Adipocyte (in vitro differentiated cells): Measurements from ENCODE around the gene DNMT3A.

Experiments
- DNase-seq: peaks from one replicate; pipeline ENCODE4 v3.0.0-alpha.2; 2015; ENCODE audit warnings: low read depth
- H3K27me3 ChIP-seq: replicated peaks from 2 replicates; pipeline ENCODE4 v1.7.0; 2013; ENCODE audit warnings: mild to moderate bottlenecking, low read length, moderate library complexity; ENCODE audit not compliant: control insufficient read depth, insufficient read depth
- H3K36me3 ChIP-seq: 2 replicates; pipeline ENCODE4 v1.7.0; 2013; ENCODE audit warnings: low read length, mild to moderate bottlenecking, moderate library complexity; ENCODE audit not compliant: control insufficient read depth, insufficient read depth, severe bottlenecking
- H3K4me1 ChIP-seq: 2 replicates; pipeline ENCODE4 v1.7.0; 2013; ENCODE audit warnings: mild to moderate bottlenecking, low read length, moderate library complexity; ENCODE audit not compliant: control insufficient read depth, insufficient read depth
- H3K4me3 ChIP-seq: 2 replicates; pipeline ENCODE4 v1.7.0; 2013; ENCODE audit warnings: mild to moderate bottlenecking, low read length, moderate library complexity
- H3K9ac ChIP-seq: 2 replicates; pipeline ENCODE4 v1.7.0; 2013; ENCODE audit warnings: mild to moderate bottlenecking, low read length, moderate library complexity
- H3K9me3 ChIP-seq: 2 replicates; pipeline ENCODE4 v1.7.0; 2013; ENCODE audit warnings: mild to moderate bottlenecking, low read length, moderate library complexity; ENCODE audit not compliant: control insufficient read depth

The DNMT3A gene

GRCh38 chr2:25286723-25287483 lies 54.8 kb downstream of the DNMT3A start:
- H3K4me1 ChIP-seq = no peaks in the 10 kb centered on the region
- DNase-seq = no peak
- no peaks in the 10 kb centered on the region for H3K27me3 ChIP-seq
- H3K9ac ChIP-seq = no peak overlapping the region
- H3K9me3 ChIP-seq = no peaks in the 10 kb centered on the region
- H3K4me3 ChIP-seq = no peak overlapping the region
- H3K36me3 ChIP-seq = no peaks in the 10 kb centered on the region

GRCh38 chr2:25286025-25286400 lies 55.7 kb downstream of the DNMT3A start:
- DNase-seq = no peak
- Histone ChIP-seq H3K27me3 (no peaks in the 10 kb centered on the region), H3K4me3 (no peak overlapping the region), H3K9me3 (no peaks in the 10 kb centered on the region), H3K4me1 (no peaks in the 10 kb centered on the region), H3K9ac (no peak overlapping the region), H3K36me3 (no peaks in the 10 kb centered on the region)

- H3K9ac ChIP-seq = no peak overlapping the region
- no peaks in the 10 kb centered on the region for H3K9me3 ChIP-seq
- H3K4me3 ChIP-seq = no peak overlapping the region
- no peaks in the 10 kb centered on the region for H3K4me1 ChIP-seq
- H3K27me3 ChIP-seq = no peaks in the 10 kb centered on the region
- no peak for DNase-seq
- peaks cover 2% of the 10 kb centered on the region for H3K36me3 ChIP-seq
Observed at GRCh38 chr2:25285265-25286024, 56.3 kb downstream of the DNMT3A start.

GRCh38 chr2:25284756-25285155 lies 57.0 kb downstream of the DNMT3A start:
- Histone ChIP-seq H3K36me3 (peaks cover 2% of the 10 kb centered on the region), H3K4me1 (no peaks in the 10 kb centered on the region), H3K9me3 (no peaks in the 10 kb centered on the region), H3K27me3 (no peaks in the 10 kb centered on the region), H3K4me3 (no peak overlapping the region), H3K9ac (no peak overlapping the region)
- DNase-seq = no peak

- no peak overlapping the region for H3K4me3 ChIP-seq
- H3K27me3 ChIP-seq = no peaks in the 10 kb centered on the region
- peaks cover 2% of the 10 kb centered on the region for H3K36me3 ChIP-seq
- no peak overlapping the region for H3K9ac ChIP-seq
- DNase-seq = no peak
- H3K4me1 ChIP-seq = peaks cover 4% of the 10 kb centered on the region
- H3K9me3 ChIP-seq = no peaks in the 10 kb centered on the region
Observed at GRCh38 chr2:25283921-25284320, 57.8 kb downstream of the DNMT3A start.

GRCh38 chr2:25281941-25282340 lies 59.8 kb downstream of the DNMT3A start:
- Histone ChIP-seq H3K9me3 (no peaks in the 10 kb centered on the region), H3K9ac (no peak overlapping the region), H3K4me1 (peaks cover 4% of the 10 kb centered on the region), H3K27me3 (no peaks in the 10 kb centered on the region), H3K4me3 (no peak overlapping the region), H3K36me3 (peaks cover 2% of the 10 kb centered on the region)
- DNase-seq = no peak

GRCh38 chr2:25281522-25281921 lies 60.2 kb downstream of the DNMT3A start:
- Histone ChIP-seq H3K9ac (no peak overlapping the region), H3K36me3 (peaks cover 2% of the 10 kb centered on the region), H3K9me3 (no peaks in the 10 kb centered on the region), H3K4me1 (peaks cover 4% of the 10 kb centered on the region), H3K27me3 (no peaks in the 10 kb centered on the region), H3K4me3 (no peak overlapping the region)
- DNase-seq = no peak

- Histone ChIP-seq H3K9ac (no peak overlapping the region), H3K4me1 (peaks cover 4% of the 10 kb centered on the region), H3K9me3 (no peaks in the 10 kb centered on the region), H3K36me3 (peaks cover 2% of the 10 kb centered on the region), H3K4me3 (no peak overlapping the region), H3K27me3 (no peaks in the 10 kb centered on the region)
- DNase-seq = no peak
Observed at GRCh38 chr2:25280051-25280687, 61.6 kb downstream of the DNMT3A start.

- Histone ChIP-seq H3K9me3 (no peaks in the 10 kb centered on the region), H3K9ac (peak overlapping the region; percentile 34), H3K27me3 (no peaks in the 10 kb centered on the region), H3K4me3 (no peak overlapping the region), H3K36me3 (peaks cover 5% of the 10 kb centered on the region), H3K4me1 (peaks cover 4% of the 10 kb centered on the region)
- no peak for DNase-seq
Observed at GRCh38 chr2:25279091-25279651, 62.6 kb downstream of the DNMT3A start.

- peak; percentile 43 for DNase-seq
- no peak overlapping the region for H3K4me3 ChIP-seq
Observed at GRCh38 chr2:25276569-25277465, 64.9 kb downstream of the DNMT3A start.

More at GRCh38 chr2:25276569-25277465, 64.9 kb downstream of the DNMT3A start:
- Histone ChIP-seq H3K27me3 (no peaks in the 10 kb centered on the region), H3K9me3 (no peaks in the 10 kb centered on the region), H3K36me3 (peaks cover 5% of the 10 kb centered on the region), H3K9ac (no peak overlapping the region), H3K4me1 (peaks cover 4% of the 10 kb centered on the region)
